Osteocyte (in vitro differentiated cells): ENCODE results near the gene DDX49. TPM values are rescaled to one million over a fixed set of nuclear protein-coding genes. Genes with fewer than 3 reads are reported as not detected.
A peak's percentile ranks its signal among the peaks of the same experiment; 100 is the strongest.

Source experiments
- DNase-seq: peaks from one replicate; pipeline ENCODE4 v3.0.0; 2021; ENCODE audit warnings: mixed read lengths; ENCODE audit not compliant: unreplicated experiment; ENCODE audit errors: extremely low spot score
- H3K27ac Mint-ChIP-seq: one replicate; pipeline ENCODE4 v1.8.0; 2021; ENCODE audit warnings: mild to moderate bottlenecking, mixed read lengths; ENCODE audit not compliant: unreplicated experiment
- H3K27me3 Mint-ChIP-seq: one replicate; pipeline ENCODE4 v1.8.0; 2021; ENCODE audit warnings: mixed read lengths; ENCODE audit not compliant: unreplicated experiment
- H3K36me3 Mint-ChIP-seq: one replicate; pipeline ENCODE4 v1.8.0; 2021; ENCODE audit warnings: mixed read lengths; ENCODE audit not compliant: unreplicated experiment
- H3K4me1 Mint-ChIP-seq: one replicate; pipeline ENCODE4 v1.8.0; 2021; ENCODE audit warnings: mixed read lengths; ENCODE audit not compliant: unreplicated experiment
- H3K4me3 Mint-ChIP-seq: one replicate; pipeline ENCODE4 v1.8.0; 2021; ENCODE audit warnings: mild to moderate bottlenecking, moderate library complexity, mixed read lengths; ENCODE audit not compliant: unreplicated experiment
- H3K9me3 Mint-ChIP-seq: one replicate; pipeline ENCODE4 v1.8.0; 2021; ENCODE audit warnings: mixed read lengths; ENCODE audit not compliant: unreplicated experiment
- CTCF ChIP-seq: fragments of 200-600 bp; sonication (generic); IDR thresholded peaks from 2 replicates; pipeline ENCODE4 v1.5.0; 2021; ENCODE audit warnings: antibody characterized with exemption, mild to moderate bottlenecking, moderate library complexity
- long read RNA-seq: library from polyadenylated mRNA; unstranded; transcript quantifications from one replicate; pipeline ENCODE4 v2.0.0, GENCODE V29; 2021
- total RNA-seq: library from RNA; stranded (reverse); gene quantifications from 2 replicates; pipeline ENCODE4 v1.2.1, GENCODE V29; 2021

The DDX49 gene
- 59.7 and 63.9 TPM in 2 replicates for total RNA-seq
- long read RNA-seq, transcript DDX49-201 (13 exons, 1,830 nt) = major isoform, 124 of 142 reads
- long read RNA-seq, partial matches to known transcripts = 9 of 142 reads
- long read RNA-seq, other reads (novel, unspliced or antisense) = 5 of 142 reads

GRCh38 chr19:18919086-18919899 is at the start of gene DDX49, which contains the start of gene COPE:
Gene DDX49, plus strand, starts transcription at chr19:18919715. Its CDS starts 27 bp downstream, at chr19:18919742.
Gene COPE, minus strand, starts transcription at chr19:18919387. Its CDS starts 39 bp downstream, at chr19:18919348.
- peak within 1 kb of the TSS; percentile 95 for H3K27ac Mint-ChIP-seq
- H3K27me3 Mint-ChIP-seq = no peaks in the 10 kb centered on the region
- H3K4me3 Mint-ChIP-seq = peak within 1 kb of the TSS; percentile 92
- H3K4me1 Mint-ChIP-seq = peaks cover 38% of the 10 kb centered on the region
- DNase-seq = peak; percentile 99
- H3K9me3 Mint-ChIP-seq = no peaks in the 10 kb centered on the region
- TF ChIP-seq CTCF = no peak
- peaks cover 4% of the 10 kb centered on the region for H3K36me3 Mint-ChIP-seq

- Mint-ChIP-seq H3K4me3 (no peak overlapping the region), H3K27ac (no peak overlapping the region)
Observed at GRCh38 chr19:18869781-18870530, 49.6 kb upstream of the DDX49 start.

GRCh38 chr19:18870531-18871172 is 48.9 kb upstream of the DDX49 start:
- H3K27ac Mint-ChIP-seq = no peak overlapping the region
- peaks cover 9% of the 10 kb centered on the region for H3K4me1 Mint-ChIP-seq
- TF ChIP-seq CTCF = no peak
- H3K27me3 Mint-ChIP-seq = no peaks in the 10 kb centered on the region
- H3K36me3 Mint-ChIP-seq = peaks cover 29% of the 10 kb centered on the region
- no peak for DNase-seq
- H3K9me3 Mint-ChIP-seq = no peaks in the 10 kb centered on the region
- H3K4me3 Mint-ChIP-seq = no peak overlapping the region

More at GRCh38 chr19:18869781-18870530, 49.6 kb upstream of the DDX49 start:
- no peaks in the 10 kb centered on the region for H3K27me3 Mint-ChIP-seq
- H3K9me3 Mint-ChIP-seq = no peaks in the 10 kb centered on the region
- H3K4me1 Mint-ChIP-seq = peaks cover 7% of the 10 kb centered on the region
- TF ChIP-seq CTCF = no peak
- DNase-seq = no peak
- peaks cover 27% of the 10 kb centered on the region for H3K36me3 Mint-ChIP-seq

- Mint-ChIP-seq H3K4me3 (no peak overlapping the region), H3K36me3 (peaks cover 31% of the 10 kb centered on the region), H3K27ac (no peak overlapping the region), H3K27me3 (no peaks in the 10 kb centered on the region), H3K4me1 (peaks cover 11% of the 10 kb centered on the region), H3K9me3 (no peaks in the 10 kb centered on the region)
- TF ChIP-seq CTCF = no peak
- no peak for DNase-seq
Observed at GRCh38 chr19:18871543-18871942, 48.0 kb upstream of the DDX49 start.
